ENCODE data around the gene STXBP4. TPM values are rescaled to one million over a fixed set of nuclear protein-coding genes. Genes with fewer than 3 reads are reported as not detected.

The STXBP4 gene
- total RNA-seq, 1 donor from 2014 or later = 4.7 TPM

GRCh38 chr17:55152236-55152635, 183.7 kb downstream of the STXBP4 start:
- intact Hi-C loops (cut with DNase I) = loop anchor here (10.0 kb wide), 1 partner anchor 83 kb away; no protein-coding TSS in a partner anchor
- DNase-seq (ENCODE audit: missing footprints) (no peak), ATAC-seq (no peak)

- intact Hi-C loops (cut with DNase I) = loop anchor here (10.0 kb wide), 1 partner anchor 81 kb away; no protein-coding TSS in a partner anchor
- ATAC-seq = no peak
- DNase-seq (ENCODE audit: missing footprints) = no peak
Measured at GRCh38 chr17:55154101-55154500, 185.5 kb downstream of the STXBP4 start.

GRCh38 chr17:55155856-55156560, 187.4 kb downstream of the STXBP4 start:
- intact Hi-C loops (cut with DNase I) = loop anchor here (5.0 to 10.0 kb wide), 2 partner anchors 79 to 141 kb away; no protein-coding TSS in a partner anchor
- DNase-seq (ENCODE audit: missing footprints) (no peak), ATAC-seq (no peak)

DNA sequence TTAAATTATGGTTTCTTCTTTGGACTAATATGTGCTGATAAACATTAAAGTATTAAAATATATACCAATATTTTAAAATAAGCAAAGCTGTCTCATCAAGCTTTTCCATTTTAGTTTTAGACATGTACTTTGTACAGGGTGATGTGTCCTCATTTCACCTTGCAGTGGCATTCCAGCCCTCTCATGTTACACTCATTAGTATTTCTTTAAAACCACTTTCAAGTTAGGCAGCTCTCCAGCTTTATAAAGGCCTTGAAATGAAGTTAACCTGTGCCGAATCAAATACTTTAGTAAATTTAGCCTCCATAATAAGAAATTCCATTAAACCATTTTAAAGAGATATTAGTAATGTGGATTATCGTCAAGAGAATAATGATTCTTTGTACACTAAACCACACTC, 188.6 kb downstream of the STXBP4 start:
- intact Hi-C loops (cut with DNase I) = loop anchor here (5.0 to 10.0 kb wide), 2 partner anchors 78 to 140 kb away; no protein-coding TSS in a partner anchor
- ATAC-seq = peak; percentile 57

DNA sequence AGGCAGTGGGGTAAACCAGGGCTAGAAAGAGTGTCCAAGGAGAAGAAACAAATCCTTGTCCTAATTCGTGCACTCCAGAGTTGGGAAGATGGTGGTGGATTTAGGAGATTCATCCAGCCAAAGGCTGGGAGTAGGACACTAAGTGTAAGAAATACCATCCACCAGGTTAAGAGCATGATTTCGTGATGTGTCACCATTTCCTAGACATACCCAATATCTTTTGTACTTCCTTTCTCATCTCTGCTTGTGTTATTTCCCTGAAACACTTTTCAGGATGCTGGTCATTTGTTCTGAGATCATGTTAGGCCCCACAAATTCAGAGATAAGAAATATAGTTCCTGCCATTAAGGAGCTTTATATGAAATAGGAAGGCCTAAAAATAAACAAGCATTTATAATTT, 189.9 kb downstream of the STXBP4 start:
- ATAC-seq (no peak), DNase-seq (ENCODE audit: missing footprints) (no peak)
- intact Hi-C loops (cut with DNase I) = loop anchor here (5.0 to 10.0 kb wide), 2 partner anchors 76 to 139 kb away; no protein-coding TSS in a partner anchor

More for the DNA sequence above, 188.6 kb downstream of the STXBP4 start:
- DNase-seq (ENCODE audit: missing footprints) = no peak

DNA sequence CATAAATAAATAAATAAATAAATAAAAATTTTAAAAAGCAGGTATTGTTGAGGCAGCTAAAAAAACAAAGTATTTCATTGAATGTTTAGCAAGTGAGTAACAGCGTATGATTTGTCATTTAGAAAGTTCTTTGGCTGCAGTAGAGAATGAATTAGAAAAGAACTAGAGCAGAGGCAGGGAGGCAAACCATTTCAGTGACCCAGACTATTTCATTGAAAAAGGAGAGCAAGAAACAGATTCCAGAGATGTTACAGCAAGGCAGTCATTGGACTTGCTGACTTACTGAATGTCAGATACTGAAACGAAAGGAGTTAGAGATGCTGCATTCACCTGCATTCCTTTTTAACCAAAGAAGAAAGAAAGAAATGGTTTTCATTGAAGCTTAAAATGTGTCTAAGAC, 190.7 kb downstream of the STXBP4 start:
- intact Hi-C loops (cut with DNase I) = loop anchor here (5.0 to 10.0 kb wide), 2 partner anchors 76 to 138 kb away; no protein-coding TSS in a partner anchor
- no peak for DNase-seq (ENCODE audit: missing footprints)
- ATAC-seq = no peak

DNA sequence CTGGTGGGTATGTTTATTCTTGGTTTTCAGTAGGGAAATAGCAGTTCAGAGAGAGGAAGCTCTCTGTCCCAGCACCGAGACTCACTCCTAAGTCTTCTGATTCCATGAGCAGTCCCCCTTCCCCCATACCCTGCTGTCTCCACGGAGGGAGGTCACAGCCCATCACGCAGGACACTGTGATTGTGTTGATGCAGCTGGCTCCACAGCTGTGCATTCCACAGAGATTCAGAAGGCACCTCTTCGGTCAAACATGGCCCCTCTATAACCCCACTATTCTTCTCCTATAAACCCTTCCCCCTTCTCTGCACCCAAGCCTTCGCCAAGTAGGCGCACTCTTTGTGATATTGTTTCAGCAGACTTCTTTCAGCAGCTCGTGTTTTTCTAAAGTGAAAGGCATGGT, 191.9 kb downstream of the STXBP4 start:
- DNase-seq (ENCODE audit: missing footprints) (no peak), ATAC-seq (no peak)
- intact Hi-C loops (cut with DNase I) = no loop called here

DNA sequence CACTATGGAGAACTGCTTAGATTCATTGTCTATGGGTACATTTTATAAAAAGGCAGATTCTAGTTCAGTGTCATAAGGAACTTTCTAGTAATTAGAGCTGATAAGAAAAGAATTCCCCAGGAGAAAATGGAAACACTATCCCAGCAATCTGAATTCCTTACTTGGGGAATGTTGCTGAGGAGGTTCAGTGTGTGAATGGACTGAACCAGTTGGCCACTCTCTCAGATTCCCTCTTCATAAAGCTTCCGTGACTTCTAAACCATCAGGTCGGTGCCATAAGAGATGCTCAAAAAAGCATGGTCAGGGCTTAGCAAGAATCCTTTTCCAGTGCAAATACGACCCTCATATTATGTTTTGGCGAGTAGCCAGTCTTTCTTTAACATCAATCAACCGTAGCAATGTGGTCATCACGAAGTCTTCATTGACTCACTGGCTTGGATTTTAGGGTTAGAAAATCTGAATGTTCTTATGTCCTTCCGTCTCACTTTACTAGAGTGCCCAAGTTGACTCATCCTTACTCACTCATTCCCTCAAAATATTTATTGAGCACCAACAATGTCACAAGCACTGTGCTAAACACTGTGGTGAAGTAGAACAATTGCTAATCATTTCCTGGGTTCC, 193.5 kb downstream of the STXBP4 start:
- DNase-seq (ENCODE audit: missing footprints) (no peak), ATAC-seq (no peak)
- intact Hi-C loops (cut with DNase I) = no loop called here

GRCh38 chr17:55162556-55162946, 194.0 kb downstream of the STXBP4 start:
- DNase-seq (ENCODE audit: missing footprints) = no peak
- intact Hi-C loops (cut with DNase I) = no loop called here

DNA sequence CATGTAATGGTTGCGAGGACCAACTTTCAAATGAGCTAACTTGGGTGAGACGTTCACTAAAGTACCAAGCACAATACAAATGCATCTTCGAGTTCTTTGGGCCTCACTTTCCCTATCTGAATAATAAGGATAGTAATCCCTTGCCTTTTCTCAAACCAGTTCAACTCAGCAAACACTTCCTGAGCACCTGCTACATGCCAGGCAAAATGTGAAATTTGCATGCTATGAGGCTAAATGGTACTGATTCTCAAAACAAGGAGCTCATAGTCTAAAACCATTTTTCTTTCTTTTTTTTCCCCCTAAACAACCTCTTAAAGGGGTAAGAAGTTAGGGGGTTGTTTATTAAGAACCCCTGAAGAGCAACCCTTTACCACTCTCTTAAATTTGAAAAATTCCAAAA, 194.8 kb downstream of the STXBP4 start:
- intact Hi-C loops (cut with DNase I) = no loop called here
- ATAC-seq (no peak), DNase-seq (ENCODE audit: missing footprints) (no peak)

More at GRCh38 chr17:55162556-55162946, 194.0 kb downstream of the STXBP4 start:
- no peak for ATAC-seq

- intact Hi-C loops (cut with DNase I) = no loop called here
- DNase-seq (ENCODE audit: missing footprints) (no peak), ATAC-seq (no peak)
Measured at GRCh38 chr17:55166506-55166905, 197.9 kb downstream of the STXBP4 start.

DNA sequence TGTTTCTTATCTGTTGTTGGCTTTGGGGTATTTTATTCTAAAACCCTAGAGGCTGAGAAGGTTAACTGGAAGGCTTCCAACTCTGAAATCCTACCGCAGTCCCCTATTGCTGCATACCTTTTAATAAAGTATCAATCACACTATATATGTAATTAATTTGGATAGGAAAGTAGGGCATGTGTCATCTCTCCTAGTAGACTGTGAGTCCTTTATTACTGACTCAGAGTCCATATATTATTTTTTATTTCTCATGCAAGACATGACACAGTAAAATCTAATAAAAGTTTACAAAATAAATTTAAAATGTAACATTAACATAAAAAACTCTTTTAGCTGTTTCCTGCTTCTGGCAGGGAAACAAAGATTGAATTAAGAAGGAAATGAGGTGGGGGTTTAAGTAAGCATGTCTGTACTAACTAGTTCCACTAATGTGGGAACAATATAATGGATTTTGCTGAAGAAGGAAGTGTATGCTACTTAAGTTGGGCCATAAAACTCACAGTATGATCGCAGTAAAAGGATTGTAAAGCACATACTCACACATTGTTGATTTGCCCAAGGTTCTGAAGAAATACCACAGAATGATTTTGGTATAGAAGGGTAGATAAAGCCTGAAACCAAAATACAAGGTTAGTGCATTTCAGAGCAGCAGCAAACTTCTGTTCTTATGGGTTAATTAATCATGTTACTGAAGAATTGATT, 198.6 kb downstream of the STXBP4 start:
- intact Hi-C loops (cut with DNase I) = no loop called here
- ATAC-seq = no peak
- DNase-seq (ENCODE audit: missing footprints) = no peak

DNA sequence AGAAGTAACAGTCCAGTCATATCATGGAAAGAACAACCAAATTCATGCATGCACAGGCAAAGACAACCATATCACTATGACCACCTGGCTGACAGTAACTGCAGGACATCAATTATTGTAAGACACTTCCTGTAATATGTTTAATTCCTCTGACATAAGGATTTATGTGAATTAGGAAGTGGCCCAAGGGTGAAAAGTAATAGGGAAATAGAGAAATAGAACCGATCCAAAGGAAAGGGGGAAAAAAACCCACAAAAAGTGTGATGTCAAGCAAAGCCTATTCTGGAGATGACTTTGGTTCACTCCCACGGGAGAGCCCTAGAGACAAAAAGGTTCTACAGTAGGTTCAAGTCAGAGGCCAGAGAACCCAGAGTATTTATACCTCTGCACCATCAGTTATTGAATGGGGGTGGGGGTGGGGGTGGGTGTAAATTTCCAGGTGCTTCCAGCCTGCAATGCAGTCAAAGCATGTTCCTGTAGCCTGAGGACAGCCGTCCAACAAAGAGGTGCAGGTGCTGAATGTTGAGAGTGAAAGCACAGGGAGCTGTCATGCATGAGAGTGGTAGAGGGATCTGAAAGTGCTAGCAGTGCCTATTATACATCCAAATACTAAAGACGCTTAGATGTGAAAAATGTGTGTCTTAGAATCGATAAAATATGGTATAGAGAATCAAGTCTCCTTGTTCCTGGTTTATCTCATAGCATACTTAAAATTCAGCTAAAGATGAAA, 200.6 kb downstream of the STXBP4 start:
- DNase-seq (ENCODE audit: missing footprints) (no peak), ATAC-seq (no peak)
- intact Hi-C loops (cut with DNase I) = no loop called here

- no peak for ATAC-seq
- no peak for DNase-seq (ENCODE audit: missing footprints)
- intact Hi-C loops (cut with DNase I) = no loop called here
Measured at GRCh38 chr17:55171634-55172328, 203.2 kb downstream of the STXBP4 start.

DNA sequence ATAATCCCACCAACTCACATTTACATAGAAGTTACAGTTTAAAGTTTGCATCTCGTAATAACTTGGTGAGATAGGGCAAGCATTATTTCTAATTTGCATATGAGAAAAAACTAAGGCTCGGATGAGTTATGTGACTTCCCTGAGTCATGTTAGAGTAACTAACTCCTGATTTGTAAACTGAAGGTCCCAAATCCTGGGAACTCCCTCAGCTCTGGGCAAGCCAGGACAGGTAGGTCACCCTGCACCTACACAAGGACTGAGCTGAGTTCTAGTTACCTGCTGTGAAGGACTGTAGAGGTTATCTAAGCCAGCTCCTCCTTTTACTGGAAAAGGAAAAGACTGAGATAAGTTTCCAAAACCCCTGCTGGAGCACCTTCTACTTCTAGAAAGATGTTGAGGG, 204.0 kb downstream of the STXBP4 start:
- intact Hi-C loops (cut with DNase I) = no loop called here
- no peak for DNase-seq (ENCODE audit: missing footprints)
- no peak for ATAC-seq

- intact Hi-C loops (cut with DNase I) = no loop called here
- DNase-seq (ENCODE audit: missing footprints) (no peak), ATAC-seq (no peak)
Measured at GRCh38 chr17:55174133-55174532, 205.6 kb downstream of the STXBP4 start.

DNA sequence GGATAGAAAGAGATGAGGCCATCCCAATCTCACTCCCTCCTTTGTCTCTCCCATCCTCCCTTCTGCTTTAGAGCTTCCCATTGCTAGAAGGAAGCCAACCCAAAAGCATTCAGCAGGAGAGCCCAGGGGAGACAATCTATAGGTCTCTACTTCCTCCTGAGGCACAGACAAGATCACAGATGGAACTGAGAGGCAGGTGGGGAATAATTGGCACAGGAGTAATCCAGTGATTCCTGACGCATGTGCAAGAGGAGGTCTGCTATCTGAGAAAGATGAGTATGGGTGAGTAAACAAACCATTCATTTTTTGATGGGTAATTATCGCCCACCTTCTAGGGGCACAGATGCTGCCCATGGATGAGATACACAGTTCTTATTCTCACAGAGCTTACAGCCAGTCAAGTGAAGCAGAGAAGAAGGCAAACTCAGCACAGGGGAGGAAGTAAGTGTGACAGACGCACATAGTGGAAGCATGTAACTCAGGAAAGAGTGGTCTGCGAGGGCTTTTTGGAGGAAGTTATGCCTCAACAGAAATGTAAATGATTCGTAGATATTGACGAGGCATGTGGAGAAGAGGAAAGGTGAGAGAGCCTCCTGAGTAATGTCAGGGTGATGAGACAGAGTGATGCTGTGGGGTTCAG, 207.3 kb downstream of the STXBP4 start:
- DNase-seq (ENCODE audit: missing footprints) (no peak), ATAC-seq (no peak)
- intact Hi-C loops (cut with DNase I) = no loop called here

All from Right ventricle myocardium inferior (tissue), 1 donor.